ENCODE data around the gene HK3.

HK3 gene

GRCh38 chr5:176899946-176900779, 1.0 kb upstream of the HK3 start:
- Histone ChIP-seq H3K36me3 (ENCODE audit: control insufficient read depth, insufficient read depth, low read length) (peaks cover 9% of the 10 kb centered on the region), H3K27ac (ENCODE audit: low read depth, low read length) (no peak overlapping the region), H3K27me3 (ENCODE audit: control insufficient read depth, insufficient read depth, low read length) (no peaks in the 10 kb centered on the region), H3K4me3 (ENCODE audit: low read length) (no peak overlapping the region), H3K9ac (ENCODE audit: low read length) (no peak overlapping the region), H3K4me1 (ENCODE audit: control insufficient read depth, insufficient read depth, low read length) (no peaks in the 10 kb centered on the region)

- Histone ChIP-seq H3K36me3 (ENCODE audit: control insufficient read depth, insufficient read depth, low read length) (no peaks in the 10 kb centered on the region), H3K4me1 (ENCODE audit: control insufficient read depth, insufficient read depth, low read length) (no peaks in the 10 kb centered on the region), H3K4me3 (ENCODE audit: low read length) (no peak overlapping the region), H3K27me3 (ENCODE audit: control insufficient read depth, insufficient read depth, low read length) (no peaks in the 10 kb centered on the region), H3K9ac (ENCODE audit: low read length) (no peak overlapping the region), H3K27ac (ENCODE audit: low read depth, low read length) (no peak overlapping the region)
Measured at GRCh38 chr5:176897263-176897662, 1.9 kb downstream of the HK3 start.

GRCh38 chr5:176895831-176896230, 3.3 kb downstream of the HK3 start:
- no peak overlapping the region for H3K4me3 ChIP-seq (ENCODE audit: low read length)
- no peak overlapping the region for H3K27ac ChIP-seq (ENCODE audit: low read depth, low read length)
- H3K4me1 ChIP-seq (ENCODE audit: control insufficient read depth, insufficient read depth, low read length), result no peaks in the 10 kb centered on the region
- no peaks in the 10 kb centered on the region for H3K27me3 ChIP-seq (ENCODE audit: control insufficient read depth, insufficient read depth, low read length)
- H3K36me3 ChIP-seq (ENCODE audit: control insufficient read depth, insufficient read depth, low read length), result no peaks in the 10 kb centered on the region
- no peak overlapping the region for H3K9ac ChIP-seq (ENCODE audit: low read length)

GRCh38 chr5:176894298-176894697, 4.8 kb downstream of the HK3 start:
- Histone ChIP-seq H3K27me3 (ENCODE audit: control insufficient read depth, insufficient read depth, low read length) (no peaks in the 10 kb centered on the region), H3K4me1 (ENCODE audit: control insufficient read depth, insufficient read depth, low read length) (no peaks in the 10 kb centered on the region), H3K4me3 (ENCODE audit: low read length) (no peak overlapping the region), H3K9ac (ENCODE audit: low read length) (no peak overlapping the region), H3K27ac (ENCODE audit: low read depth, low read length) (no peak overlapping the region), H3K36me3 (ENCODE audit: control insufficient read depth, insufficient read depth, low read length) (no peaks in the 10 kb centered on the region)

GRCh38 chr5:176892663-176893062, 6.5 kb downstream of the HK3 start:
- no peaks in the 10 kb centered on the region for H3K4me1 ChIP-seq (ENCODE audit: control insufficient read depth, insufficient read depth, low read length)
- H3K27ac ChIP-seq (ENCODE audit: low read depth, low read length), result no peak overlapping the region

GRCh38 chr5:176891331-176891958, 7.7 kb downstream of the HK3 start:
- Histone ChIP-seq H3K36me3 (ENCODE audit: control insufficient read depth, insufficient read depth, low read length) (no peaks in the 10 kb centered on the region), H3K27me3 (ENCODE audit: control insufficient read depth, insufficient read depth, low read length) (no peaks in the 10 kb centered on the region), H3K9ac (ENCODE audit: low read length) (no peak overlapping the region), H3K4me1 (ENCODE audit: control insufficient read depth, insufficient read depth, low read length) (no peaks in the 10 kb centered on the region), H3K27ac (ENCODE audit: low read depth, low read length) (no peak overlapping the region), H3K4me3 (ENCODE audit: low read length) (no peak overlapping the region)

More at GRCh38 chr5:176892663-176893062, 6.5 kb downstream of the HK3 start:
- Histone ChIP-seq H3K9ac (ENCODE audit: low read length) (no peak overlapping the region), H3K36me3 (ENCODE audit: control insufficient read depth, insufficient read depth, low read length) (no peaks in the 10 kb centered on the region), H3K4me3 (ENCODE audit: low read length) (no peak overlapping the region), H3K27me3 (ENCODE audit: control insufficient read depth, insufficient read depth, low read length) (no peaks in the 10 kb centered on the region)

GRCh38 chr5:176890455-176891330, 8.5 kb downstream of the HK3 start:
- no peaks in the 10 kb centered on the region for H3K4me1 ChIP-seq (ENCODE audit: control insufficient read depth, insufficient read depth, low read length)
- no peaks in the 10 kb centered on the region for H3K36me3 ChIP-seq (ENCODE audit: control insufficient read depth, insufficient read depth, low read length)
- no peak overlapping the region for H3K9ac ChIP-seq (ENCODE audit: low read length)
- no peaks in the 10 kb centered on the region for H3K27me3 ChIP-seq (ENCODE audit: control insufficient read depth, insufficient read depth, low read length)
- no peak overlapping the region for H3K27ac ChIP-seq (ENCODE audit: low read depth, low read length)
- no peak overlapping the region for H3K4me3 ChIP-seq (ENCODE audit: low read length)

- no peak overlapping the region for H3K4me3 ChIP-seq (ENCODE audit: low read length)
- no peaks in the 10 kb centered on the region for H3K36me3 ChIP-seq (ENCODE audit: control insufficient read depth, insufficient read depth, low read length)
- H3K27me3 ChIP-seq (ENCODE audit: control insufficient read depth, insufficient read depth, low read length), result no peaks in the 10 kb centered on the region
- no peaks in the 10 kb centered on the region for H3K4me1 ChIP-seq (ENCODE audit: control insufficient read depth, insufficient read depth, low read length)
- H3K9ac ChIP-seq (ENCODE audit: low read length), result no peak overlapping the region
- no peak overlapping the region for H3K27ac ChIP-seq (ENCODE audit: low read depth, low read length)
Measured at GRCh38 chr5:176889321-176890280, 9.5 kb downstream of the HK3 start.

GRCh38 chr5:176888865-176889165, 10.3 kb downstream of the HK3 start:
- H3K4me1 ChIP-seq (ENCODE audit: control insufficient read depth, insufficient read depth, low read length), result no peaks in the 10 kb centered on the region
- H3K4me3 ChIP-seq (ENCODE audit: low read length), result no peak overlapping the region
- no peaks in the 10 kb centered on the region for H3K27me3 ChIP-seq (ENCODE audit: control insufficient read depth, insufficient read depth, low read length)
- H3K9ac ChIP-seq (ENCODE audit: low read length), result no peak overlapping the region
- no peaks in the 10 kb centered on the region for H3K36me3 ChIP-seq (ENCODE audit: control insufficient read depth, insufficient read depth, low read length)
- no peak overlapping the region for H3K27ac ChIP-seq (ENCODE audit: low read depth, low read length)

- Histone ChIP-seq H3K36me3 (ENCODE audit: control insufficient read depth, insufficient read depth, low read length) (no peaks in the 10 kb centered on the region), H3K4me3 (ENCODE audit: low read length) (no peak overlapping the region), H3K27me3 (ENCODE audit: control insufficient read depth, insufficient read depth, low read length) (no peaks in the 10 kb centered on the region), H3K4me1 (ENCODE audit: control insufficient read depth, insufficient read depth, low read length) (no peaks in the 10 kb centered on the region), H3K27ac (ENCODE audit: low read depth, low read length) (no peak overlapping the region), H3K9ac (ENCODE audit: low read length) (no peak overlapping the region)
Measured at GRCh38 chr5:176888016-176888864, 10.9 kb downstream of the HK3 start.

GRCh38 chr5:176887252-176887849, 11.8 kb downstream of the HK3 start:
- H3K4me1 ChIP-seq (ENCODE audit: control insufficient read depth, insufficient read depth, low read length), result no peaks in the 10 kb centered on the region
- no peak overlapping the region for H3K4me3 ChIP-seq (ENCODE audit: low read length)
- H3K27me3 ChIP-seq (ENCODE audit: control insufficient read depth, insufficient read depth, low read length), result no peaks in the 10 kb centered on the region
- H3K9ac ChIP-seq (ENCODE audit: low read length), result no peak overlapping the region
- H3K27ac ChIP-seq (ENCODE audit: low read depth, low read length), result no peak overlapping the region
- H3K36me3 ChIP-seq (ENCODE audit: control insufficient read depth, insufficient read depth, low read length), result no peaks in the 10 kb centered on the region

All from rectal smooth muscle tissue (tissue), 1 donor.